CD4-positive, alpha-beta T cell (primary cell): Measurements from ENCODE around the gene MCC. TPM values are rescaled to one million over a fixed set of nuclear protein-coding genes. Genes with fewer than 3 reads are reported as not detected.

Experiments used
- ATAC-seq: fragments of 200-7000 bp; cut with Tn5 transposase; one replicate; pipeline ENCODE4 v1.10.0; 2022; ENCODE audit warnings: mild to moderate bottlenecking; ENCODE audit not compliant: poor library complexity
- CTCF ChIA-PET: fragments of 350-600 bp; sonication (Branson Sonifier 250); formaldehyde crosslinking; loops from one replicate; lab custom pipeline; 2021; ENCODE audit warnings: antibody characterized with exemption, inconsistent platforms; lab: Charles Lee
- POLR2A ChIA-PET: fragments of 350-600 bp; sonication (Branson Sonifier 250); formaldehyde crosslinking; loops from one replicate; lab custom pipeline; 2021; ENCODE audit warnings: antibody characterized with exemption, inconsistent platforms; lab: Charles Lee
- DNase-seq, 14 experiments: peaks; one replicate each; pipeline ENCODE4 v3.0.0-alpha.2; 2013 to 2020; ENCODE audit warnings: mixed read lengths in 2 of 14
- H3K27ac ChIP-seq, 2 donors: one replicate each; pipeline versions ENCODE4 v1.5.1 to v1.7.0; 2013; ENCODE audit warnings: low read length in 2 of 2, low read depth in 1 of 2, mild to moderate bottlenecking in 1 of 2
- H3K27me3 ChIP-seq, 2 experiments: 1 replicate in 1 of 2; 2 replicates in 1 of 2; pipeline versions ENCODE4 v1.6.1 to v1.7.0; 2013; ENCODE audit warnings: low read length in 2 of 2, control low read depth in 1 of 2, mild to moderate bottlenecking in 1 of 2, moderate library complexity in 1 of 2; ENCODE audit not compliant: insufficient read depth in 2 of 2, control insufficient read depth in 1 of 2
- H3K36me3 ChIP-seq: one replicate; pipeline ENCODE4 v1.6.1; 2013; ENCODE audit warnings: low read length, control low read depth; ENCODE audit not compliant: insufficient read depth
- H3K4me1 ChIP-seq: one replicate; pipeline ENCODE4 v1.6.1; 2013; ENCODE audit warnings: low read length, control low read depth; ENCODE audit not compliant: insufficient read depth
- H3K4me3 ChIP-seq: one replicate; pipeline ENCODE4 v1.5.1; 2013; ENCODE audit warnings: mild to moderate bottlenecking, low read length, moderate library complexity
- H3K9me3 ChIP-seq, 2 experiments: 1 replicate in 1 of 2; 2 replicates in 1 of 2; pipeline versions ENCODE4 v1.6.1 to v1.7.0; 2013; ENCODE audit warnings: low read length in 2 of 2, mild to moderate bottlenecking in 2 of 2, control low read depth in 1 of 2, moderate library complexity in 1 of 2; ENCODE audit not compliant: control insufficient read depth in 1 of 2, insufficient read depth in 1 of 2
- H3K27ac Mint-ChIP-seq: one replicate; pipeline ENCODE4 v1.8.0; 2020; ENCODE audit warnings: mixed read lengths
- H3K27me3 Mint-ChIP-seq: one replicate; pipeline ENCODE4 v1.8.0; 2021; ENCODE audit warnings: mixed read lengths
- H3K36me3 Mint-ChIP-seq: one replicate; pipeline ENCODE4 v1.8.0; 2021; ENCODE audit warnings: low read depth, mixed read lengths
- H3K4me1 Mint-ChIP-seq: one replicate; pipeline ENCODE4 v1.8.0; 2021; ENCODE audit warnings: low read depth, mixed read lengths
- H3K4me3 Mint-ChIP-seq: one replicate; pipeline ENCODE4 v1.8.0; 2020; ENCODE audit warnings: mild to moderate bottlenecking, mixed read lengths
- H3K9me3 Mint-ChIP-seq: one replicate; pipeline ENCODE4 v1.8.0; 2020; ENCODE audit warnings: mixed read lengths
- CTCF ChIP-seq: fragments of 200-600 bp; IDR thresholded peaks from one replicate; pipeline ENCODE4 v1.8.0; 2022; ENCODE audit warnings: antibody characterized with exemption, mild to moderate bottlenecking
- intact Hi-C, 2 experiments: fragments of 100-400 bp; cut with DNase I in 1 of 2; cut with micrococcal nuclease in 1 of 2; formaldehyde crosslinking; loops; one replicate each; pipeline versions ENCODE4 v1.15.1 to v1.9.0; 2023 to 2025; cut with DNase I, micrococcal nuclease
- total RNA-seq, 174 experiments: library from RNA in 2 of 174; stranded (reverse) in 2 of 174; gene quantifications; one replicate each; pipeline ENCODE4 v1.2.3 and lab custom pipeline; 2021 to 2026

MCC gene
- total RNA-seq, 2 experiments from 2014 or later, result 3.2 to 3.3 TPM

- ChIA-PET POLR2A (interaction anchor here (2.5 to 2.8 kb wide), 2 partner anchors 24 to 536 kb away, joined by 7 to 19 read pairs; partner anchors contain the start of genes DCP2 and MCC), CTCF (interaction anchor here (1.1 kb wide), 1 partner anchor 516 kb away, joined by 3 read pairs; no protein-coding TSS in a partner anchor)
- DNase-seq, result no peak
- Mint-ChIP-seq H3K4me1 (peaks cover 40% of the 10 kb centered on the region), H3K36me3 (peaks cover 21% of the 10 kb centered on the region), H3K27ac (no peak overlapping the region), H3K4me3 (peak overlapping the region; percentile 90), H3K27me3 (peaks cover 36% of the 10 kb centered on the region), H3K9me3 (no peaks in the 10 kb centered on the region)
- H3K4me1 ChIP-seq, result peaks cover 9% of the 10 kb centered on the region
- no peaks in the 10 kb centered on the region for H3K36me3 ChIP-seq
- no peak overlapping the region for H3K27ac ChIP-seq
- H3K9me3 ChIP-seq, result no peaks in the 10 kb centered on the region
- TF ChIP-seq CTCF, result no peak
- H3K27me3 ChIP-seq, result peaks cover 0 to 15% of the 10 kb centered on the region in 2 experiments
- no peak overlapping the region for H3K4me3 ChIP-seq
- ATAC-seq, result no peak
- intact Hi-C loops, result loop anchor here (1.0 to 10.0 kb wide), 8 partner anchors 134 to 1348 kb away; partner anchors contain the start of genes DCP2 (in 2 of the 2) and SRP19 (in 1 of the 2)
Observed at GRCh38 chr5:113512341-113512740, 24.1 kb upstream of the MCC start.

GRCh38 chr5:113510836-113511451, 22.7 kb upstream of the MCC start:
- Mint-ChIP-seq H3K4me3 (no peak overlapping the region), H3K27ac (no peak overlapping the region), H3K4me1 (peaks cover 26% of the 10 kb centered on the region), H3K27me3 (peaks cover 50% of the 10 kb centered on the region), H3K36me3 (peaks cover 11% of the 10 kb centered on the region), H3K9me3 (no peaks in the 10 kb centered on the region)
- H3K4me3 ChIP-seq, result no peak overlapping the region
- ChIA-PET CTCF (interaction anchor here (1.0 kb wide), 1 partner anchor 515 kb away, joined by 3 read pairs; no protein-coding TSS in a partner anchor), POLR2A (interaction anchor here (0.9 kb wide), 1 partner anchor 488 kb away, joined by 3 read pairs; no protein-coding TSS in a partner anchor)
- DNase-seq (peak in 3 of 14 experiments; percentile 49 to 57 (median 51)), ATAC-seq (no peak)
- H3K36me3 ChIP-seq, result no peaks in the 10 kb centered on the region
- intact Hi-C loops, result loop anchor here (2.0 to 10.0 kb wide), 7 partner anchors 174 to 1346 kb away; partner anchors contain the start of genes DCP2 (in 2 of the 2) and SRP19 (in 1 of the 2)
- H3K27me3 ChIP-seq, result peaks cover 0 to 15% of the 10 kb centered on the region in 2 experiments
- H3K27ac ChIP-seq, result no peak overlapping the region
- no peaks in the 10 kb centered on the region for H3K9me3 ChIP-seq
- H3K4me1 ChIP-seq, result peaks cover 9% of the 10 kb centered on the region
- peak; percentile 34 for TF ChIP-seq CTCF

DNA sequence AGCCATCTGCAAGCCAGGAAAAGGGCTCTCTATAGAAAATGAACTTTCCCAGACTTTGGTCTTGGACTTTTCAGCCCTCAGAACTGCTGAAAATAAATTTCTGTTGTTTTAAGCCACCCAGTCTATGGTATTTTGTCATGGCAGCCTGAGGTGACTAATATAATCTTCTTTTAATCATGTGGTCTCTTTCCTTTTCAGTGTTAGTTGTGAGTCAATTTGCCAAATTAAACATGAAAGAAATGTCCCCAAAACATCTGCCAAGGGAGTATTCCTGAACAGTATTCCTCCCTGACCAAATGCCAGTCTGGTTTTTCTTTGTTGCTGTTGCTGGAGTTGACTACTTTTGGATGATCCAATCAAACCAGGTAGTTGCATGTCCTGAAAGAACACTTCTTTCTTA, 20.5 kb upstream of the MCC start:
- no peaks in the 10 kb centered on the region for H3K36me3 ChIP-seq
- no peaks in the 10 kb centered on the region for H3K9me3 Mint-ChIP-seq
- no peak for TF ChIP-seq CTCF
- peaks cover 8% of the 10 kb centered on the region for H3K4me1 Mint-ChIP-seq
- peaks cover 0 to 15% of the 10 kb centered on the region in 2 experiments for H3K27me3 ChIP-seq
- peaks cover 70% of the 10 kb centered on the region for H3K27me3 Mint-ChIP-seq
- H3K4me3 ChIP-seq, result no peak overlapping the region
- no peaks in the 10 kb centered on the region for H3K36me3 Mint-ChIP-seq
- POLR2A ChIA-PET, result no interaction called here
- no peak overlapping the region for H3K4me3 Mint-ChIP-seq
- H3K27ac Mint-ChIP-seq, result no peak overlapping the region
- no peak for DNase-seq
- ATAC-seq, result no peak
- intact Hi-C loops, result no loop called here
- CTCF ChIA-PET, result no interaction called here
- peaks cover 4% of the 10 kb centered on the region for H3K4me1 ChIP-seq
- H3K27ac ChIP-seq, result no peak overlapping the region
- H3K9me3 ChIP-seq, result no peaks in the 10 kb centered on the region
